Measurements from ENCODE around the gene COX6B2. TPM values are rescaled to one million over a fixed set of nuclear protein-coding genes. Genes with fewer than 3 reads are reported as not detected.

The COX6B2 gene
- total and polyA plus RNA-seq, 7 donors: 0.04 TPM; not detected in 6

DNA sequence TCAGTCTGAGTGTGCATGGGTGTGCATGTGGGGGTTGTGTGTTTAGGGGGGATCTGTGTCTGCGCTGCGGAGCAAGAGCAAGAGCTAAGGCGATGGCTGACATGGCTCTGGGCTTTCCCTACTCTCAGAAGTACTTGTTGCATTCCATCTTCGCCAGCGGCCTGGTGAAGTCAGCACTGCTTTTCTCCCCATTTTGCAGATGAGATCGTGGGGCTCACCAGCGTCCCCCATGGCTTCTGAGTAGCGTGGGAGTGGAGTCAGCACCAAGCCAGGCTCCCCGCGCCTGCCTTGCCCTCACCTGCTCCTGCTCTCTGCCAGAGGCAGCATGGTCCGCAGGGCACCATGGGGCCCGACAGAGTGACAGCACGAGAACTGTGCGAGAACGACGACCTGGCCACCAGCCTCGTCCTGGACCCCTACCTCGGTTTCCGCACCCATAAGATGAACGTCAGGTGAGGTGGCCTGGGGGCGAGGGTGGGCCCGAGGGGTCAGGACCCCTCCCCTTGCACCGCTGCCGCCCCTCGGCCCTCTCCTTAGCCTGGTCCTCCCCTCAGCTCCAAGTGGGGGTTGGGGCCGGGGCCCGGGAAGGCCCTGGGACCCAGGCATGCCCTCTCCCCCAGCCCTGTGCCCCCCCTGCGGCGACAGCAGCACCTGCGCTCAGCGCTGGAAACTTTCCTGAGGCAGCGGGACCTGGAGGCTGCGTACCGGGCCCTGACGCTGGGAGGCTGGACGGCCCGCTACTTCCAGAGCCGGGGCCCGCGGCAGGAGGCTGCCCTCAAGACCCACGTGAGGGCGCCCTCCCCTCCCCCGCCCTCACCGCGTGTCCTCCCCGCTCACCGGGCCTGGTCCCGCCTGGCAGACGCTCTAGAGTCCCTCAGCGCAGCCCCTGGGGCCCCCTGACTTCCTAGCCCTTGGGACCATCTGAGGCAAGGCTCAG is 12.7 kb downstream of the COX6B2 start:
- peaks cover 0 to 5% (median 0%) of the 10 kb centered on the region in 3 donors for H3K27me3 ChIP-seq (ENCODE audit: insufficient read depth in 3 of 3, low read length in 2 of 3)
- DNase-seq: no peak
- no peak for TF ChIP-seq CTCF (IDR thresholded peaks at IDR 0.05)
- ATAC-seq: no peak
- peaks cover 12% of the 10 kb centered on the region for H3K4me1 ChIP-seq
- peak overlapping the region; percentile 75 for H3K4me3 ChIP-seq
- intact Hi-C loops (cut with DNase I): loop anchor here in 1 of 2 donors (5.0 kb wide), 1 partner anchor 40 kb away; the partner anchor contains the start of gene TMEM238
- no peaks in the 10 kb centered on the region for H3K9me3 ChIP-seq
- 83 to 85% (median 84%) methylated on average over 40 to 50 of the region's 50 CpGs for WGBS, 3 donors
- no peak overlapping the region for H3K27ac ChIP-seq
- peaks cover 0 to 25% of the 10 kb centered on the region in 2 donors for H3K36me3 ChIP-seq (ENCODE audit: insufficient read depth in 1 of 2, low read depth in 1 of 2)

- Histone ChIP-seq H3K27me3 (ENCODE audit: insufficient read depth in 3 of 3, low read length in 2 of 3) (peaks cover 0 to 5% (median 0%) of the 10 kb centered on the region in 3 donors), H3K9me3 (no peaks in the 10 kb centered on the region), H3K27ac (no peak overlapping the region), H3K4me1 (peaks cover 12% of the 10 kb centered on the region), H3K36me3 (ENCODE audit: insufficient read depth in 1 of 2, low read depth in 1 of 2) (peaks cover 0 to 19% of the 10 kb centered on the region in 2 donors), H3K4me3 (peak overlapping the region; percentile 75)
- no peak for TF ChIP-seq CTCF (IDR thresholded peaks at IDR 0.05)
- intact Hi-C loops (cut with DNase I): loop anchor here in 1 of 2 donors (5.0 kb wide), 1 partner anchor 41 kb away; the partner anchor contains the start of gene TMEM238
- no peak for ATAC-seq
- WGBS, 3 donors: 6 to 9% (median 8%) methylated on average over 15 of the region's 15 CpGs
- peak; percentile 71 to 76 for DNase-seq
Observed at GRCh38 chr19:55341171-55341588, 13.3 kb downstream of the COX6B2 start.

DNA sequence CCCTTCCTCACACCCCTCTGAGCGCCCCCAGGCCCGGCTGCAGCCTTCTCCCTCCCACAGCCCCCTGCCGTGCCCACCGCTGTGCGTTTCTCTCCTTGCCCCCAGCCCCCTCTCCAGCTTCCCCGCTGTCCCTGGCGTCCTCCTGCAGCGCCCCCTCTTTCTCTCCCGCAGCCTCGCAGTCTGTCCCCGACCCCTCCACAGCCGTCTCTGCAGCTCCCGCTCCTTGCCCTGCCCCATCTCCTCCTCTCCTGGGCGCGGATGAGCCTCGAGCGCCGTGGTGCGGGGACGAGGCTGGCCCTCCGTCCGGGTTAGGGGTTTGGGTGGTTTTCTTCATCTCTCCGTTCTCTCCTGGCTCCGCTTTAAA is 13.8 kb downstream of the COX6B2 start:
- H3K4me1 ChIP-seq: peaks cover 12% of the 10 kb centered on the region
- no peak for DNase-seq
- H3K27ac ChIP-seq: no peak overlapping the region
- peaks cover 0 to 19% of the 10 kb centered on the region in 2 donors for H3K36me3 ChIP-seq (ENCODE audit: insufficient read depth in 1 of 2, low read depth in 1 of 2)
- intact Hi-C loops (cut with DNase I): loop anchor here in 1 of 2 donors (5.0 kb wide), 1 partner anchor 42 kb away; the partner anchor contains the start of gene TMEM238
- ATAC-seq: no peak
- no peaks in the 10 kb centered on the region for H3K9me3 ChIP-seq
- TF ChIP-seq CTCF (IDR thresholded peaks at IDR 0.05): no peak
- WGBS, 3 donors: 2 to 7% (median 5%) methylated on average over 23 to 24 of the region's 24 CpGs
- H3K4me3 ChIP-seq: peak overlapping the region; percentile 75
- peaks cover 0 to 6% (median 0%) of the 10 kb centered on the region in 3 donors for H3K27me3 ChIP-seq (ENCODE audit: insufficient read depth in 3 of 3, low read length in 2 of 3)

GRCh38 chr19:55339889-55340783 is 14.4 kb downstream of the COX6B2 start:
- intact Hi-C loops (cut with DNase I): loop anchor here (5.0 kb wide), 2 partner anchors 38 to 42 kb away; partner anchors contain the start of gene TMEM238 (in 1 of the 2)
- Histone ChIP-seq H3K27me3 (ENCODE audit: insufficient read depth in 3 of 3, low read length in 2 of 3) (peaks cover 0 to 10% (median 0%) of the 10 kb centered on the region in 3 donors), H3K27ac (peak overlapping the region; percentile 93), H3K4me3 (peak overlapping the region; percentile 75), H3K4me1 (peaks cover 12% of the 10 kb centered on the region), H3K9me3 (no peaks in the 10 kb centered on the region), H3K36me3 (ENCODE audit: insufficient read depth in 1 of 2, low read depth in 1 of 2) (peaks cover 0 to 19% of the 10 kb centered on the region in 2 donors)
- ATAC-seq (no peak), DNase-seq (peak in 1 of 2 donors; percentile 34)
- 2 to 12% (median 3%) methylated on average over 15 to 44 of the region's 44 CpGs for WGBS, 3 donors
- no peak for TF ChIP-seq CTCF (IDR thresholded peaks at IDR 0.05)
